Measurements from ENCODE around the gene RXFP4.

DNA sequence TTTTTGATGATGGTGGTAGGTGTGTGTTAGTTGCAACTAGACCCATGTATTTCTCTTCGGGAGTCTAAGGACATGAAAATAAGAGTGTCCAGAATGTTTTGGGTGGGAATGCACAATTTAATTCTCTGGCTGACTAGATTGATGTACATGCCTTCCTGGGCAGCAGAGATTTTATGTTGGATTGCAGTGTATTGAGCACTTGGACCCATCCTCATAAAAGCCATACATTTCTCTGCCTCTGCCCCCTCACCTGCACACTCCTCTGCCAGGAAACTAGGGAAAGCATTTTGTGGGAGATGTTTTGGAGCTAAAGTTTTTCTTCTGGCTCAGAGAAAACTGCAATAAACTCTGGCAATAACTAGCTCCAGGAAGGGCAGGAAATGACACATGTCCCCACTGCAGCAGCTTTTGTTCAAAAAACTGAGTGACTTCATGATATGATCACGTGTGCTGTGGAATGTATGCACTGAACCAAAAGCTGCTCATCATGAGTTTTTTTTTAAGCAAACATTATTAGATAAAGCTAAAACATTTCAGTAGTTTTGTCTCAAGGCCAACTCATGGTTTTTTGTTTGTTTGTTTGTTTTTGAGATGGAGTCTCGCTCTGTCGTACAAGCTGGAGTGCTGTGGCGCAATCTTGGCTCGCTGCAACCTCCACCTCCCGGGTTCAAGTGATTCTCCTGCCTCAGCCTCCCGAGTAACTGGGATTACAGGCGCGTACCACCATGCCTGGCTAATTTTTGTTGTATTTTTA lies 47.9 kb upstream of the RXFP4 start:
- no peak for TF ChIP-seq CTCF (conservative IDR thresholded peaks at IDR 0.05; ENCODE audit: low read length)
- no peak for TF ChIP-seq EZH2phosphoT487 (IDR thresholded peaks at IDR 0.05; ENCODE audit: borderline replicate concordance)

Data from Loucy (cell line).